ENCODE measurements around the gene COG5. TPM values are rescaled to one million over a fixed set of nuclear protein-coding genes. Genes with fewer than 3 reads are reported as not detected.

The COG5 gene
- total RNA-seq, 1 experiment from 2014 or later = 43.9 TPM

GRCh38 chr7:107321611-107322010 lies 242.1 kb downstream of the COG5 start:
- no peaks in the 10 kb centered on the region for H3K36me3 ChIP-seq (ENCODE audit: control insufficient read depth, insufficient read depth, low read length)
- no peaks in the 10 kb centered on the region for H3K9me3 ChIP-seq
- no peaks in the 10 kb centered on the region for H3K27me3 Mint-ChIP-seq (ENCODE audit: insufficient read depth, unreplicated experiment)
- H3K27me3 ChIP-seq (replicated peaks; ENCODE audit: control insufficient read depth, insufficient read depth, low read length) = no peaks in the 10 kb centered on the region
- H3K4me3 Mint-ChIP-seq (ENCODE audit: unreplicated experiment) = no peak overlapping the region
- no peaks in the 10 kb centered on the region; the same call in 1 of the 2 replicates for H3K4me1 ChIP-seq
- H3K9me3 Mint-ChIP-seq (ENCODE audit: unreplicated experiment) = no peaks in the 10 kb centered on the region
- H3K4me3 ChIP-seq (ENCODE audit: low read depth, low read length) = no peak overlapping the region
- BruUV-seq (replicated peaks) = no TSS peak
- CTCF ChIA-PET = no interaction called here
- no peak for TF ChIP-seq CTCF (IDR thresholded peaks at IDR 0.05; ENCODE audit: insufficient read depth in 1 of 2, low read depth in 1 of 2, low read length in 1 of 2, severe bottlenecking in 1 of 2, unreplicated experiment in 1 of 2)
- POLR2A ChIA-PET = no interaction called here
- H3K36me3 Mint-ChIP-seq (ENCODE audit: insufficient read depth, unreplicated experiment) = no peaks in the 10 kb centered on the region
- no peak for DNase-seq
- no peak overlapping the region for H3K27ac Mint-ChIP-seq (ENCODE audit: unreplicated experiment)
- intact Hi-C loops (cut with micrococcal nuclease; ENCODE audit: unreplicated experiment) = no loop called here
- peaks cover 8% of the 10 kb centered on the region for H3K4me1 Mint-ChIP-seq (ENCODE audit: low read depth, unreplicated experiment)

- Histone ChIP-seq H3K4me1 (no peaks in the 10 kb centered on the region; the same call in 1 of the 2 replicates), H3K27me3 (replicated peaks; ENCODE audit: control insufficient read depth, insufficient read depth, low read length) (no peaks in the 10 kb centered on the region), H3K9me3 (no peaks in the 10 kb centered on the region), H3K36me3 (ENCODE audit: control insufficient read depth, insufficient read depth, low read length) (no peaks in the 10 kb centered on the region), H3K4me3 (ENCODE audit: low read depth, low read length) (no peak overlapping the region)
- no peak for DNase-seq
- no peak overlapping the region for H3K27ac Mint-ChIP-seq (ENCODE audit: unreplicated experiment)
- intact Hi-C loops (cut with micrococcal nuclease; ENCODE audit: unreplicated experiment) = no loop called here
- H3K4me3 Mint-ChIP-seq (ENCODE audit: unreplicated experiment) = no peak overlapping the region
- H3K36me3 Mint-ChIP-seq (ENCODE audit: insufficient read depth, unreplicated experiment) = peaks cover 8% of the 10 kb centered on the region
- POLR2A ChIA-PET = no interaction called here
- BruUV-seq (replicated peaks) = no TSS peak
- H3K9me3 Mint-ChIP-seq (ENCODE audit: unreplicated experiment) = no peaks in the 10 kb centered on the region
- H3K27me3 Mint-ChIP-seq (ENCODE audit: insufficient read depth, unreplicated experiment) = no peaks in the 10 kb centered on the region
- no peak for TF ChIP-seq CTCF (IDR thresholded peaks at IDR 0.05; ENCODE audit: insufficient read depth in 1 of 2, low read depth in 1 of 2, low read length in 1 of 2, severe bottlenecking in 1 of 2, unreplicated experiment in 1 of 2)
- CTCF ChIA-PET = no interaction called here
- peaks cover 8% of the 10 kb centered on the region for H3K4me1 Mint-ChIP-seq (ENCODE audit: low read depth, unreplicated experiment)
These were observed 243.9 kb downstream of the COG5 start for GRCh38 chr7:107319724-107320228.

- Mint-ChIP-seq H3K4me3 (ENCODE audit: unreplicated experiment) (no peak overlapping the region), H3K9me3 (ENCODE audit: unreplicated experiment) (no peaks in the 10 kb centered on the region), H3K4me1 (ENCODE audit: low read depth, unreplicated experiment) (peaks cover 8% of the 10 kb centered on the region), H3K27ac (ENCODE audit: unreplicated experiment) (no peak overlapping the region), H3K27me3 (ENCODE audit: insufficient read depth, unreplicated experiment) (no peaks in the 10 kb centered on the region), H3K36me3 (ENCODE audit: insufficient read depth, unreplicated experiment) (peaks cover 8% of the 10 kb centered on the region)
- POLR2A ChIA-PET = no interaction called here
- Histone ChIP-seq H3K36me3 (ENCODE audit: control insufficient read depth, insufficient read depth, low read length) (no peaks in the 10 kb centered on the region), H3K9me3 (no peaks in the 10 kb centered on the region), H3K4me1 (no peaks in the 10 kb centered on the region; the same call in 1 of the 2 replicates), H3K27me3 (replicated peaks; ENCODE audit: control insufficient read depth, insufficient read depth, low read length) (no peaks in the 10 kb centered on the region), H3K4me3 (ENCODE audit: low read depth, low read length) (no peak overlapping the region)
- no TSS peak for BruUV-seq (replicated peaks)
- intact Hi-C loops (cut with micrococcal nuclease; ENCODE audit: unreplicated experiment) = no loop called here
- DNase-seq = no peak
- TF ChIP-seq CTCF (IDR thresholded peaks at IDR 0.05; ENCODE audit: insufficient read depth in 1 of 2, low read depth in 1 of 2, low read length in 1 of 2, severe bottlenecking in 1 of 2, unreplicated experiment in 1 of 2) = no peak
- CTCF ChIA-PET = no interaction called here
These were observed 245.1 kb downstream of the COG5 start for GRCh38 chr7:107318523-107319160.

All from Caco-2 (cell line).